Upper lobe of left lung (tissue), 6 donors: ENCODE results near the gene TNNC1. TPM values are rescaled to one million over a fixed set of nuclear protein-coding genes. Genes with fewer than 3 reads are reported as not detected.

Experiments
- ATAC-seq, 2 donors: fragments of 200-7000 bp; cut with Tn5 transposase; one replicate each; pipeline ENCODE4 v1.9.1; 2022; ENCODE audit warnings: mild to moderate bottlenecking in 2 of 2, moderate library complexity in 2 of 2; ENCODE audit not compliant: low FRiP score in 2 of 2
- DNase-seq, 2 donors: peaks; one replicate each; pipeline ENCODE4 v3.0.0-alpha.2; 2019 to 2020
- H3K27ac ChIP-seq, 4 donors: fragments of 200-600 bp; sonication (generic); one replicate each; pipeline ENCODE4 v1.5.1; 2016 to 2019
- H3K27me3 ChIP-seq, 4 donors: fragments of 200-600 bp; sonication (generic); one replicate each; pipeline ENCODE4 v1.5.1; 2017 to 2019
- H3K36me3 ChIP-seq, 4 donors: fragments of 200-600 bp; sonication (generic); one replicate each; pipeline ENCODE4 v1.5.1; 2016 to 2019
- H3K4me1 ChIP-seq, 4 donors: fragments of 200-600 bp; sonication (generic); one replicate each; pipeline ENCODE4 v1.5.1; 2018 to 2019
- H3K4me3 ChIP-seq, 4 donors: fragments of 200-600 bp; sonication (generic); one replicate each; pipeline ENCODE4 v1.5.1; 2017 to 2019; ENCODE audit warnings: mild to moderate bottlenecking in 2 of 4, moderate library complexity in 1 of 4
- H3K9me3 ChIP-seq, 4 donors: fragments of 200-600 bp; sonication (generic); one replicate each; pipeline ENCODE4 v1.5.1; 2018 to 2019
- EP300 ChIP-seq, 4 donors: sonication (generic); formaldehyde crosslinking; IDR thresholded peaks; one replicate each; pipeline ENCODE4 v1.5.1; 2017; ENCODE audit warnings: antibody characterized with exemption in 4 of 4, control low read depth in 2 of 4
- POLR2A ChIP-seq, 4 donors: fragments of 450-650 bp; IDR thresholded peaks; one replicate each; pipeline ENCODE4 v1.5.1; 2016 to 2017; ENCODE audit warnings: antibody characterized with exemption in 4 of 4, mild to moderate bottlenecking in 2 of 4
- POLR2AphosphoS5 ChIP-seq, 2 donors: sonication (generic); formaldehyde crosslinking; IDR thresholded peaks; one replicate each; pipeline ENCODE4 v1.5.1; 2017; ENCODE audit warnings: antibody characterized with exemption in 2 of 2
- WGBS, 2 donors: methylation state at CpG; one replicate each; pipeline ENCODE4 v1.1.5; 2017 to 2018; 5-methylcytosine and 5-hydroxymethylcytosine counted together
- total RNA-seq, 6 donors: library from RNA; depleted of rRNA in 4 of 6; stranded (reverse); fragments of >200 nt in 4 of 6; gene quantifications; one replicate each; pipeline versions ENCODE4 v1.1.0 to v1.2.1, GENCODE V29; 2016 to 2021
- TF ChIP-seq, protein P1 (sequence below), 6 experiments: fragments of 450-650 bp in 4 of 6; fragments of 200-600 bp in 2 of 6; sonication (generic) in 2 of 6; IDR thresholded peaks; one replicate each; pipeline ENCODE4 v1.5.1; 2016 to 2019; ENCODE audit warnings: antibody characterized with exemption in 6 of 6
- donor health status: DM: no; HTN: no; CAD: no; lungs with moderate emphysema.
- donor health status: DM: no; HTN: yes; CAD: no; lungs with severe emphysema.

TNNC1 gene
- total RNA-seq, 6 donors from 2014 or later = 28.3 to 196 (median 122) TPM

DNA sequence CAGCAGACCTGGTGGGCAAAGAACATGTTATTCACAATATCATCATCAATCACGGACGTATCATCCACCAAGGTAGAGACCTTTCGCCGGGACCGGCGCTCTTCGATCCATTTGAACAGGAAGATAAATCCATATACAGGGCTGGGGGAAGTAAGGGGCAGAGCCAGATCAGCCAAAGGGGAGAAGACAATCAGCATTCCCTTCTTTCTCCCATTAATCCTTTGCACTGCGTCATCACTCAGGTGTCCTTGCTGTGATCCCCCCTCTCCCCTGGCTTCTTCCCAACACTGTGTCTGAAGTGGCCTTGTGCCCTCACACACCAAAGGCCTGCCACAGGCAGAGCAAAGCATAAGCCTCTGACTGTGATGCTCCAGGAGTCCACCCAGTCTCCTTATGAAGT is 45.4 kb downstream of the TNNC1 start:
- H3K9me3 ChIP-seq = no peaks in the 10 kb centered on the region
- ATAC-seq (no peak), DNase-seq (no peak)
- H3K4me1 ChIP-seq = peaks cover 31 to 44% (median 33%) of the 10 kb centered on the region in 4 donors
- TF ChIP-seq POLR2AphosphoS5 (IDR thresholded peaks at IDR 0.05) = no peak
- no peak for TF ChIP-seq EP300 (IDR thresholded peaks at IDR 0.05)
- TF ChIP-seq, protein P1, sequence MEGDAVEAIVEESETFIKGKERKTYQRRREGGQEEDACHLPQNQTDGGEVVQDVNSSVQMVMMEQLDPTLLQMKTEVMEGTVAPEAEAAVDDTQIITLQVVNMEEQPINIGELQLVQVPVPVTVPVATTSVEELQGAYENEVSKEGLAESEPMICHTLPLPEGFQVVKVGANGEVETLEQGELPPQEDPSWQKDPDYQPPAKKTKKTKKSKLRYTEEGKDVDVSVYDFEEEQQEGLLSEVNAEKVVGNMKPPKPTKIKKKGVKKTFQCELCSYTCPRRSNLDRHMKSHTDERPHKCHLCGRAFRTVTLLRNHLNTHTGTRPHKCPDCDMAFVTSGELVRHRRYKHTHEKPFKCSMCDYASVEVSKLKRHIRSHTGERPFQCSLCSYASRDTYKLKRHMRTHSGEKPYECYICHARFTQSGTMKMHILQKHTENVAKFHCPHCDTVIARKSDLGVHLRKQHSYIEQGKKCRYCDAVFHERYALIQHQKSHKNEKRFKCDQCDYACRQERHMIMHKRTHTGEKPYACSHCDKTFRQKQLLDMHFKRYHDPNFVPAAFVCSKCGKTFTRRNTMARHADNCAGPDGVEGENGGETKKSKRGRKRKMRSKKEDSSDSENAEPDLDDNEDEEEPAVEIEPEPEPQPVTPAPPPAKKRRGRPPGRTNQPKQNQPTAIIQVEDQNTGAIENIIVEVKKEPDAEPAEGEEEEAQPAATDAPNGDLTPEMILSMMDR (IDR thresholded peaks at IDR 0.05) = no peak
- TF ChIP-seq POLR2A (IDR thresholded peaks at IDR 0.05) = no peak
- H3K27ac ChIP-seq = peak overlapping the region in 1 of 4 donors; percentile 98
- peak overlapping the region in 1 of 4 donors; percentile 86 for H3K4me3 ChIP-seq
- H3K27me3 ChIP-seq = no peaks in the 10 kb centered on the region
- WGBS, 2 donors = 89 to 93% methylated on average over 8 of the region's 8 CpGs
- peaks cover 14 to 52% (median 44%) of the 10 kb centered on the region in 4 donors for H3K36me3 ChIP-seq

DNA sequence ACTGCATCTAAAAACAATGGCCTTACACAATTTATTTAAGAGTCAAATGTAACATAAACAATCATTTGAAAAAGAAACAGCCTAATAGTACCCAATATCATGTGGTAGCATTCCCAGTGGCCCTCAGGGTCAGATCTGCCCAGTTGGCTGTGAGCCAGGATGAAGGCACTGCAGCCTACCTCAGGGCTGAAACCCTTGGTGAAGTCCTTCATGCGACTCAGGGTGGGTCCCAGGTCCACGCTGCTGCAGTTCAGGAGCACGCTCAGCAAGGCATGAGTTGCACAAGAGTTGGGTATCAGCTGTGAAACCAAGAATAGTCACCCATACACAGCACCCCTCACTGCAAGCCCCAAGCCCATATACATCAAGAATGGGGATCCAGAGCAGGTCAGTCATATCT is 46.1 kb downstream of the TNNC1 start:
- Histone ChIP-seq H3K9me3 (no peaks in the 10 kb centered on the region), H3K4me1 (peaks cover 31 to 42% (median 33%) of the 10 kb centered on the region in 4 donors), H3K4me3 (no peak overlapping the region), H3K36me3 (peaks cover 19 to 59% (median 51%) of the 10 kb centered on the region in 4 donors), H3K27ac (no peak overlapping the region), H3K27me3 (no peaks in the 10 kb centered on the region)
- no peak for ATAC-seq
- no peak for DNase-seq
- TF ChIP-seq, protein P1 (IDR thresholded peaks at IDR 0.05) = no peak
- no peak for TF ChIP-seq POLR2AphosphoS5 (IDR thresholded peaks at IDR 0.05)
- TF ChIP-seq POLR2A (IDR thresholded peaks at IDR 0.05) = no peak
- TF ChIP-seq EP300 (IDR thresholded peaks at IDR 0.05) = no peak
- 93 to 96% methylated on average over 3 of the region's 3 CpGs for WGBS, 2 donors

DNA sequence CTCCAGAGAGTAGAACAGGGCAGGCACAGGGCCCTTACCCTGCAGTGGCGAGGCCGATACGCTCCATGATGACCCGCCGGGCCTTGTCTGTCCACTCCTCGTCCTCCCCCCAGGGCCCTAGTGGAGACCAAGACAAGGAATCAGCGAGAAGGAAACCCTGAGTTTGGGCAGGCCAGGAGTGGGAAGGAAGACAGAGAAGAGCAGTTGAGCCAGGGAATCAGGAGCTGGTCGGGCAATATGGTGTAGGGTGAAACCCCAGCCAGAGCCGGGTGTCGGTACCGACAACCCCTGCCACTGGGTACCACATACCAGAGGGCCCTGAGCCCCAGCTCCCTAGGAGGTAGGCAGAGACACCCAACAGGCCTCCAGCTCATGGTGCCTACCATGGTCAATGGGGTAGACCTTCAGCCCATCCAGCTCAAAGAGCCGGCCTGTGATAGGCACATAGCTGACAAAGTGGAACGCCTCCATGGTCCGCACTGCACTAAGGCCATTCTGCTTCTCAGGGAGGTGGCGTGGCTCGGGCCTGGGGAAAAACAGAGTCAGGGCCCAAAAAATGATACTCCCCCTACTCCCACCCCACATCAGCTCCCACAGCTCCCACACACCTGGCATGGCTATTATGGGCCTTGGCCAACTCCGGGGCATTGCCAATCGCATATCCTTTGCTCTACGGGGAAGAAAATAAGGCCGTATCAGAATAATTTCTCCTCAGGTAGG is 46.9 kb downstream of the TNNC1 start:
- H3K4me1 ChIP-seq = peaks cover 23 to 34% (median 28%) of the 10 kb centered on the region in 4 donors
- peaks cover 19 to 67% (median 59%) of the 10 kb centered on the region in 4 donors for H3K36me3 ChIP-seq
- H3K27ac ChIP-seq = no peak overlapping the region
- no peaks in the 10 kb centered on the region for H3K9me3 ChIP-seq
- DNase-seq (no peak), ATAC-seq (no peak)
- 96% methylated on average over 19 to 20 of the region's 20 CpGs for WGBS, 2 donors
- no peak for TF ChIP-seq POLR2A (IDR thresholded peaks at IDR 0.05)
- TF ChIP-seq EP300 (IDR thresholded peaks at IDR 0.05) = no peak
- TF ChIP-seq POLR2AphosphoS5 (IDR thresholded peaks at IDR 0.05) = no peak
- TF ChIP-seq, protein P1 (IDR thresholded peaks at IDR 0.05) = no peak
- no peaks in the 10 kb centered on the region for H3K27me3 ChIP-seq
- H3K4me3 ChIP-seq = no peak overlapping the region

DNA sequence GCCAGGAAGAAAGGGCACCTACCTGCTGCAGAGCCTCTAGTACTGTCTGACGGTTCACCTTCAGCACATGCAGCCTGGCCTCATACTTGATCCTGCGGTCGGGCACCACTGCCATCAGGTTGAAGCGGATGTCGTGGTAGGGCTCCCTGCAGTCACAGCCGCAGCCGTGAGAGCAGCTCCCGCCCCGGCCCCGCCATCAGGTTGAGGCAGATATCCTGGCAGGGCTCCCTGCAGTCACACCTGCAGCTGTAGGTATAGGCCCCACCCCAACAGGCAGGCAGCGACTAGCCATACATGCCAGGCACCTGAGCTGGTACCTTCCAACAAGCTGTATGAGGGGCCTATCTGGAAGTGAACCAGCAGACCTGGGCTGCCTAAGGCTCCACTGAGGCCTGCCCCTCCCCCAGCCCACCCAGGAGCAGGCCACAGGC is 47.6 kb downstream of the TNNC1 start:
- no peak for ATAC-seq
- Histone ChIP-seq H3K9me3 (no peaks in the 10 kb centered on the region), H3K4me1 (peaks cover 16 to 27% (median 21%) of the 10 kb centered on the region in 4 donors), H3K36me3 (peaks cover 19 to 74% (median 66%) of the 10 kb centered on the region in 4 donors), H3K4me3 (no peak overlapping the region), H3K27ac (no peak overlapping the region), H3K27me3 (no peaks in the 10 kb centered on the region)
- TF ChIP-seq POLR2A (IDR thresholded peaks at IDR 0.05) = no peak
- TF ChIP-seq POLR2AphosphoS5 (IDR thresholded peaks at IDR 0.05) = no peak
- TF ChIP-seq, protein P1 (IDR thresholded peaks at IDR 0.05) = no peak
- no peak for TF ChIP-seq EP300 (IDR thresholded peaks at IDR 0.05)
- 95 to 98% methylated on average over 9 to 11 of the region's 11 CpGs for WGBS, 2 donors
- DNase-seq = no peak
